Endothelial cell of umbilical vein (primary cell): ENCODE measurements around the gene ZNF625.

Experiments
- CTCF ChIP-seq, 2 donors: IDR thresholded peaks; 1 replicate in 1 of 2; 2 replicates in 1 of 2; pipeline ENCODE4 v1.5.1; 2011; ENCODE audit warnings: low read length in 2 of 2, mild to moderate bottlenecking in 2 of 2, moderate library complexity in 2 of 2, control low read depth in 1 of 2, inconsistent platforms in 1 of 2, low read depth in 1 of 2; ENCODE audit not compliant: insufficient read depth in 1 of 2; ENCODE audit errors: extremely low read depth in 1 of 2
- EZH2 ChIP-seq: IDR thresholded peaks from 2 replicates; pipeline ENCODE4 v1.6.1; 2012; ENCODE audit warnings: borderline replicate concordance, low read depth, mild to moderate bottlenecking, moderate library complexity, low read length, inconsistent platforms; ENCODE audit not compliant: severe bottlenecking
- FOS ChIP-seq: IDR thresholded peaks from 2 replicates; pipeline ENCODE4 v1.6.1; 2011; ENCODE audit warnings: mild to moderate bottlenecking, low read length, moderate library complexity, borderline replicate concordance; ENCODE audit not compliant: insufficient read depth
- JUN ChIP-seq: IDR thresholded peaks from 2 replicates; pipeline ENCODE4 v1.6.1; 2011; ENCODE audit warnings: borderline replicate concordance, low read depth; ENCODE audit not compliant: insufficient read length, insufficient read depth
- POLR2A ChIP-seq: IDR thresholded peaks from 2 replicates; pipeline ENCODE4 v1.6.1; 2012; ENCODE audit warnings: low read depth, mild to moderate bottlenecking, control low read depth, low read length
- POLR2AphosphoS5 ChIP-seq: IDR thresholded peaks from 2 replicates; pipeline ENCODE4 v1.6.1; 2012; ENCODE audit warnings: low read depth, mild to moderate bottlenecking, control low read depth, low read length, moderate library complexity; ENCODE audit not compliant: insufficient read depth
- TF ChIP-seq, protein P1 (sequence below): IDR thresholded peaks from 2 replicates; pipeline ENCODE4 v1.6.1; 2011; ENCODE audit not compliant: insufficient read depth, insufficient read length

DNA sequence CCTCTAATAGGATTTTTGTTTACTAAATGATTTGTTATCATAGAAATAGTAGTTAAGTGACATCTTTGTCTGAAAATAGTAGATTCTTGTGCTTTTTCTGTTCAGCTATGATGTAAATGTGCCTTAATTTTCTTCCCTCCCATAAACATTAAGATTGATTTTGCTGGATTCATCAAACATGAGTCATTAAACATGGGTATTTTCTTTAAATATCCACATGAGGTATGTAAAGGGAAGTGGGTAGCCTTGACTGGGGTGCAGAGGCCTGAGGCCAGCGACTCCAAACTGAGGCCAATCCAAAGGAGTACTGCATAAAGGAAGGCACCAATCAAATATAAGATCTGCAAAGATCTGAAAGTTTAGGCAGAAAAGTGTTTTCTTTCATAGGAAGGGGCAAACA is 10.1 kb upstream of the ZNF625 start:
- no peak for TF ChIP-seq CTCF (IDR thresholded peaks at IDR 0.05; ENCODE audit: extremely low read depth in 1 of 2, insufficient read depth in 1 of 2, low read depth in 1 of 2, low read length in 2 of 2)
- no peak for TF ChIP-seq POLR2AphosphoS5
- TF ChIP-seq EZH2, result no peak
- TF ChIP-seq, protein P1, sequence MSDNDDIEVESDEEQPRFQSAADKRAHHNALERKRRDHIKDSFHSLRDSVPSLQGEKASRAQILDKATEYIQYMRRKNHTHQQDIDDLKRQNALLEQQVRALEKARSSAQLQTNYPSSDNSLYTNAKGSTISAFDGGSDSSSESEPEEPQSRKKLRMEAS, result no peak
- no peak for TF ChIP-seq POLR2A
- no peak for TF ChIP-seq JUN
- no peak for TF ChIP-seq FOS
